HEK293 (cell line): ENCODE measurements around the gene IL36RN.

Experiments used
- CTCF ChIA-PET: fragments of 350-600 bp; formaldehyde crosslinking; extraction: SDS; loops from one replicate; lab custom pipeline; 2021; ENCODE audit warnings: antibody characterized with exemption; lab: Yijun Ruan, JAX
- POLR2A ChIA-PET: fragments of 300-600 bp; formaldehyde crosslinking; extraction: SDS; loops from one replicate; lab custom pipeline; 2020; ENCODE audit warnings: antibody characterized with exemption, inconsistent platforms; lab: Yijun Ruan, JAX
- H3K27ac ChIP-seq: fragments of 200-500 bp; sonication (Bioruptor generic); 2 replicates; pipeline ENCODE4 v1.5.1; 2014; ENCODE audit warnings: low read depth, low read length, control low read depth, inconsistent platforms; ENCODE audit errors: extremely low read depth
- H3K36me3 ChIP-seq, 2 experiments: fragments of 200-500 bp in 1 of 2; sonication (Bioruptor generic) in 1 of 2; 1 replicate in 1 of 2; 2 replicates in 1 of 2; pipeline ENCODE4 v1.5.1; 2014 to 2017; ENCODE audit warnings: inconsistent platforms in 2 of 2, low read length in 2 of 2; ENCODE audit not compliant: control insufficient read depth in 2 of 2, insufficient read depth in 1 of 2
- H3K4me1 ChIP-seq: fragments of 200-500 bp; sonication (Bioruptor generic); 2 replicates; pipeline ENCODE4 v1.5.1; 2014; ENCODE audit warnings: mild to moderate bottlenecking, low read length, inconsistent platforms; ENCODE audit not compliant: control insufficient read depth, insufficient read depth
- H3K4me3 ChIP-seq: 2 replicates; pipeline ENCODE4 v1.5.1; 2011; ENCODE audit warnings: low read depth, mild to moderate bottlenecking, control low read depth, low read length, moderate library complexity
- H3K9me3 ChIP-seq: fragments of 200-500 bp; sonication (Bioruptor generic); 2 replicates; pipeline ENCODE4 v1.5.1; 2014; ENCODE audit warnings: low read depth, low read length, inconsistent platforms; ENCODE audit not compliant: control insufficient read depth, insufficient read depth
- BCL11B ChIP-seq: fragments of 450-650 bp; formaldehyde crosslinking; IDR thresholded peaks from 2 replicates; pipeline ENCODE4 v1.5.1; 2016; ENCODE audit warnings: low read depth, missing biosample characterization, missing genetic modification characterization
- FEZF1 ChIP-seq: fragments of 450-650 bp; formaldehyde crosslinking; IDR thresholded peaks from 2 replicates; pipeline ENCODE4 v1.5.1; 2016; ENCODE audit warnings: missing biosample characterization, missing genetic modification characterization
- KLF8 ChIP-seq: fragments of 450-650 bp; formaldehyde crosslinking; IDR thresholded peaks from 2 replicates; pipeline ENCODE4 v1.5.1; 2016; ENCODE audit warnings: missing biosample characterization, missing genetic modification characterization
- KLF9 ChIP-seq: fragments of 450-650 bp; formaldehyde crosslinking; IDR thresholded peaks from 2 replicates; pipeline ENCODE4 v1.5.1; 2016; ENCODE audit warnings: missing biosample characterization, missing genetic modification characterization, low read depth
- MEIS1 ChIP-seq: sonication (generic); formaldehyde crosslinking; IDR thresholded peaks from 2 replicates; pipeline ENCODE4 v1.8.1; 2022; ENCODE audit warnings: missing genetic modification reagents, mild to moderate bottlenecking, borderline replicate concordance
- MZF1 ChIP-seq: fragments of 450-650 bp; formaldehyde crosslinking; IDR thresholded peaks from 2 replicates; pipeline ENCODE4 v1.5.1; 2017; ENCODE audit warnings: missing biosample characterization, missing genetic modification characterization, borderline replicate concordance
- PRDM1 ChIP-seq: fragments of 450-650 bp; formaldehyde crosslinking; IDR thresholded peaks from 2 replicates; pipeline ENCODE4; 2016; ENCODE audit warnings: missing biosample characterization, missing genetic modification characterization
- SCRT1 ChIP-seq: fragments of 450-650 bp; formaldehyde crosslinking; IDR thresholded peaks from 2 replicates; pipeline ENCODE4 v1.5.1; 2016; ENCODE audit warnings: missing biosample characterization, missing genetic modification characterization, borderline replicate concordance
- SCRT2 ChIP-seq: fragments of 450-650 bp; formaldehyde crosslinking; IDR thresholded peaks from 2 replicates; pipeline ENCODE4 v1.5.1; 2016; ENCODE audit warnings: missing biosample characterization, missing genetic modification characterization
- YY1 ChIP-seq: fragments of 450-650 bp; formaldehyde crosslinking; IDR thresholded peaks from 2 replicates; pipeline ENCODE4 v1.5.1; 2018; ENCODE audit warnings: missing biosample characterization, missing genetic modification characterization
- ZFHX2 ChIP-seq: fragments of 450-650 bp; formaldehyde crosslinking; conservative IDR thresholded peaks from 2 replicates; pipeline ENCODE4 v1.5.1; 2016; ENCODE audit warnings: missing biosample characterization, missing genetic modification characterization
- ZFP69B ChIP-seq: fragments of 450-650 bp; formaldehyde crosslinking; IDR thresholded peaks from 2 replicates; pipeline ENCODE4 v1.5.1; 2016; ENCODE audit warnings: missing biosample characterization, missing genetic modification characterization
- ZNF138 ChIP-seq: fragments of 450-650 bp; formaldehyde crosslinking; IDR thresholded peaks from 2 replicates; pipeline ENCODE4 v1.5.1; 2016; ENCODE audit warnings: missing biosample characterization, missing genetic modification characterization, borderline replicate concordance
- ZNF16 ChIP-seq: fragments of 450-650 bp; formaldehyde crosslinking; IDR thresholded peaks from 2 replicates; pipeline ENCODE4 v1.5.1; 2016; ENCODE audit warnings: low read depth, missing biosample characterization, missing genetic modification characterization
- ZNF2 ChIP-seq: fragments of 450-650 bp; formaldehyde crosslinking; IDR thresholded peaks from 2 replicates; pipeline ENCODE4 v1.5.1; 2016; ENCODE audit warnings: missing biosample characterization, missing genetic modification characterization
- ZNF211 ChIP-seq: fragments of 450-650 bp; formaldehyde crosslinking; IDR thresholded peaks from 2 replicates; pipeline ENCODE4 v1.5.1; 2016; ENCODE audit warnings: low read depth, missing biosample characterization, missing genetic modification characterization
- ZNF214 ChIP-seq: fragments of 450-650 bp; formaldehyde crosslinking; IDR thresholded peaks from 2 replicates; pipeline ENCODE4 v1.5.1; 2017; ENCODE audit warnings: missing biosample characterization, mild to moderate bottlenecking, missing genetic modification characterization, borderline replicate concordance
- ZNF274 ChIP-seq, 2 experiments: fragments of 200-500 bp in 1 of 2; fragments of 450-650 bp in 1 of 2; sonication (Bioruptor generic) in 1 of 2; formaldehyde crosslinking in 1 of 2; IDR thresholded peaks; 2 replicates each; pipeline versions ENCODE4 v1.5.1 to v1.6.1; 2014 to 2016; ENCODE audit warnings: borderline replicate concordance in 1 of 2, inconsistent platforms in 1 of 2, low read length in 1 of 2, missing biosample characterization in 1 of 2, missing genetic modification characterization in 1 of 2
- ZNF391 ChIP-seq: fragments of 450-650 bp; formaldehyde crosslinking; IDR thresholded peaks from 2 replicates; pipeline ENCODE4 v1.5.1; 2016; ENCODE audit warnings: low read depth, missing biosample characterization, missing genetic modification characterization, borderline replicate concordance
- ZNF394 ChIP-seq: fragments of 450-650 bp; formaldehyde crosslinking; IDR thresholded peaks from 2 replicates; pipeline ENCODE4 v1.5.1; 2016; ENCODE audit warnings: missing biosample characterization, missing genetic modification characterization, mild to moderate bottlenecking, moderate library complexity, borderline replicate concordance
- ZNF404 ChIP-seq: fragments of 450-650 bp; formaldehyde crosslinking; IDR thresholded peaks from 2 replicates; pipeline ENCODE4 v1.5.1; 2017; ENCODE audit warnings: missing biosample characterization, missing genetic modification characterization
- ZNF423 ChIP-seq: fragments of 450-650 bp; formaldehyde crosslinking; IDR thresholded peaks from 2 replicates; pipeline ENCODE4 v1.5.1; 2016; ENCODE audit warnings: missing biosample characterization, missing genetic modification characterization
- ZNF529 ChIP-seq: fragments of 450-650 bp; formaldehyde crosslinking; IDR thresholded peaks from 2 replicates; pipeline ENCODE4 v1.5.1; 2017; ENCODE audit warnings: missing genetic modification characterization, missing biosample characterization; ENCODE audit not compliant: insufficient replicate concordance
- ZNF707 ChIP-seq: fragments of 450-650 bp; formaldehyde crosslinking; IDR thresholded peaks from 2 replicates; pipeline ENCODE4 v1.5.1; 2016; ENCODE audit warnings: missing biosample characterization, missing genetic modification characterization
- ZNF747 ChIP-seq: fragments of 450-650 bp; formaldehyde crosslinking; IDR thresholded peaks from 2 replicates; pipeline ENCODE4 v1.5.1; 2016; ENCODE audit warnings: missing biosample characterization, missing genetic modification characterization
- ZNF768 ChIP-seq: fragments of 450-650 bp; formaldehyde crosslinking; IDR thresholded peaks from 2 replicates; pipeline ENCODE4 v1.5.1; 2018; ENCODE audit warnings: missing biosample characterization, mild to moderate bottlenecking, missing genetic modification characterization
- ZNF792 ChIP-seq: fragments of 450-650 bp; formaldehyde crosslinking; IDR thresholded peaks from 2 replicates; pipeline ENCODE4 v1.5.1; 2016; ENCODE audit warnings: missing biosample characterization, missing genetic modification characterization
- TF ChIP-seq, protein P1 (sequence below): fragments of 450-650 bp; formaldehyde crosslinking; IDR thresholded peaks from 2 replicates; pipeline ENCODE4 v1.5.1; 2017; ENCODE audit warnings: missing biosample characterization, missing genetic modification characterization
- TF ChIP-seq, protein P2 (sequence below): fragments of 450-650 bp; formaldehyde crosslinking; IDR thresholded peaks from 2 replicates; pipeline ENCODE4 v1.5.1; 2016; ENCODE audit warnings: missing biosample characterization, missing genetic modification characterization
- TF ChIP-seq, protein P3 (sequence below): fragments of 450-650 bp; formaldehyde crosslinking; IDR thresholded peaks from 2 replicates; pipeline ENCODE4 v1.5.1; 2016; ENCODE audit warnings: missing biosample characterization, missing genetic modification characterization

IL36RN gene

DNA sequence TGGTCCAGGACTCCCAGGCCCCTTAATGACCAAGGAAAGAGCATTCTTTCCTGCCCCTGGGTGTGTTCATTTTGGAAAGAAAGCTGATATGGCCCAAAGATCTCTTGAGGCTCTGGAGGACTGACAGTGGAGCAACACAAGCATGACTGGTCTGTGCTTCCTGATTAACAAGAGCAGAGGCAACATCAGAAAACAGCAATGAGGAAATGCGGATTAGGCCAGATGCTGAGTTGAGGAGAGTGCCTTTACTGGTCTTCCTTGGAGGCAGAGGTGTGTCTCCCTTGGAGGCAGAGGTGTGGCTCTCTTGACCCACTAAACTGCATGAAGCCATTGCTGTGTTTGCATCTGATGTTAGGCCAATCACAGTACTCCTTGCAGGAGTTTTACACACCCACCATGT is 26.3 kb upstream of the IL36RN start:
- no peak for TF ChIP-seq ZNF747 (tag by site-specific recombination)
- TF ChIP-seq, protein P1, sequence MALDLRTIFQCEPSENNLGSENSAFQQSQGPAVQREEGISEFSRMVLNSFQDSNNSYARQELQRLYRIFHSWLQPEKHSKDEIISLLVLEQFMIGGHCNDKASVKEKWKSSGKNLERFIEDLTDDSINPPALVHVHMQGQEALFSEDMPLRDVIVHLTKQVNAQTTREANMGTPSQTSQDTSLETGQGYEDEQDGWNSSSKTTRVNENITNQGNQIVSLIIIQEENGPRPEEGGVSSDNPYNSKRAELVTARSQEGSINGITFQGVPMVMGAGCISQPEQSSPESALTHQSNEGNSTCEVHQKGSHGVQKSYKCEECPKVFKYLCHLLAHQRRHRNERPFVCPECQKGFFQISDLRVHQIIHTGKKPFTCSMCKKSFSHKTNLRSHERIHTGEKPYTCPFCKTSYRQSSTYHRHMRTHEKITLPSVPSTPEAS (tag by site-specific recombination), result no peak
- no peak for TF ChIP-seq ZNF16
- TF ChIP-seq ZNF792 (tag by site-specific recombination), result no peak
- no peak for TF ChIP-seq SCRT1 (tag by site-specific recombination)
- TF ChIP-seq KLF8 (tag by site-specific recombination), result no peak
- POLR2A ChIA-PET, result no interaction called here
- CTCF ChIA-PET, result no interaction called here
- Histone ChIP-seq H3K4me3 (no peak overlapping the region), H3K4me1 (no peaks in the 10 kb centered on the region), H3K9me3 (no peaks in the 10 kb centered on the region), H3K36me3 (no peaks in the 10 kb centered on the region), H3K27ac (no peak overlapping the region)

DNA sequence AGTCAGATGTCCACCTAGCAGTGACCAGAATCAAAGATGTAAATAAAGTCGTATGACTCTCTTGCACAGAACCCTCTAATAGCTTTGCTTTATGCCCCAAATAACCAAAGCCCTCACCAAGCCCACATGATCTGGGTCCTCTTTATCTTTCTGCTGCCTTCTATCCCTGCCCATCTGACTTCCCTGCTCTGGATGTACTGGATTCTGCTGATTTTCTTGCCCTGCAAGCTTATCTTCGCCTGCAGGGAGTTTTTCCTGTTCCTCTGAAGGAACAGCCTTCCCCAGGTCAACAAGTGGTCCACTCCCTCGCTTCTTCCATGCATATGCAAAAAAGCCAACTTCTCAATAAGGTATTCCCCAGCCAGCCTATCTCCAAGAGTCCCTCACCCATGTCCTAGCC is 25.0 kb upstream of the IL36RN start:
- ChIA-PET POLR2A (no interaction called here), CTCF (no interaction called here)
- TF ChIP-seq MEIS1 (no peak), ZNF214 (no peak), MZF1 (tag by site-specific recombination) (no peak), ZNF707 (tag by site-specific recombination) (no peak), SCRT2 (tag by site-specific recombination) (no peak), ZNF404 (tag by site-specific recombination) (no peak), ZNF138 (no peak), ZNF391 (tag by site-specific recombination) (no peak), YY1 (tag by site-specific recombination) (no peak), FEZF1 (tag by site-specific recombination) (no peak), ZNF768 (no peak), ZFP69B (tag by site-specific recombination) (no peak), BCL11B (tag by site-specific recombination) (no peak), ZNF529 (tag by site-specific recombination) (no peak)
- TF ChIP-seq, protein P2, sequence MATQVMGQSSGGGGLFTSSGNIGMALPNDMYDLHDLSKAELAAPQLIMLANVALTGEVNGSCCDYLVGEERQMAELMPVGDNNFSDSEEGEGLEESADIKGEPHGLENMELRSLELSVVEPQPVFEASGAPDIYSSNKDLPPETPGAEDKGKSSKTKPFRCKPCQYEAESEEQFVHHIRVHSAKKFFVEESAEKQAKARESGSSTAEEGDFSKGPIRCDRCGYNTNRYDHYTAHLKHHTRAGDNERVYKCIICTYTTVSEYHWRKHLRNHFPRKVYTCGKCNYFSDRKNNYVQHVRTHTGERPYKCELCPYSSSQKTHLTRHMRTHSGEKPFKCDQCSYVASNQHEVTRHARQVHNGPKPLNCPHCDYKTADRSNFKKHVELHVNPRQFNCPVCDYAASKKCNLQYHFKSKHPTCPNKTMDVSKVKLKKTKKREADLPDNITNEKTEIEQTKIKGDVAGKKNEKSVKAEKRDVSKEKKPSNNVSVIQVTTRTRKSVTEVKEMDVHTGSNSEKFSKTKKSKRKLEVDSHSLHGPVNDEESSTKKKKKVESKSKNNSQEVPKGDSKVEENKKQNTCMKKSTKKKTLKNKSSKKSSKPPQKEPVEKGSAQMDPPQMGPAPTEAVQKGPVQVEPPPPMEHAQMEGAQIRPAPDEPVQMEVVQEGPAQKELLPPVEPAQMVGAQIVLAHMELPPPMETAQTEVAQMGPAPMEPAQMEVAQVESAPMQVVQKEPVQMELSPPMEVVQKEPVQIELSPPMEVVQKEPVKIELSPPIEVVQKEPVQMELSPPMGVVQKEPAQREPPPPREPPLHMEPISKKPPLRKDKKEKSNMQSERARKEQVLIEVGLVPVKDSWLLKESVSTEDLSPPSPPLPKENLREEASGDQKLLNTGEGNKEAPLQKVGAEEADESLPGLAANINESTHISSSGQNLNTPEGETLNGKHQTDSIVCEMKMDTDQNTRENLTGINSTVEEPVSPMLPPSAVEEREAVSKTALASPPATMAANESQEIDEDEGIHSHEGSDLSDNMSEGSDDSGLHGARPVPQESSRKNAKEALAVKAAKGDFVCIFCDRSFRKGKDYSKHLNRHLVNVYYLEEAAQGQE (tag by site-specific recombination), result no peak
- Histone ChIP-seq H3K4me3 (no peak overlapping the region), H3K4me1 (no peaks in the 10 kb centered on the region), H3K9me3 (no peaks in the 10 kb centered on the region), H3K27ac (no peak overlapping the region), H3K36me3 (no peaks in the 10 kb centered on the region)

DNA sequence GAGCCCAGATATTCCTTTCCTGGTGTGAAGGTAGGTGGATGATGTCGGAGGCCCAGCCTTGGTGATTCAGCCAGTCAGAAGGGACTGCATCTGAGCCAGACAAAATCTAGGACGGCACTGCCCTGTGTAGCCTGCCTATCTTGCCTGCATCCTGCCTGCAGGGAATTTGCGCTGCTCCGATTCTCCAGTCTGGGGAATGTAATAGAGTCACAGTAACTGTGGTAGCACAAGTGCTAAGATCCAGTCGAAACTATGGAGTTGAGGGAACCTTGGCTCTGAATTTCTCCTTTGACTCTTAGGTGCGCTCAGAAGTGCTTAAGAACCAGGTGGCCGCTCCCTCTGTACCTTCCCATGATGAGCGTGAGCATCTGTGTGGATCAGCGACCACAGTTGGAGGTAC is 22.2 kb upstream of the IL36RN start:
- H3K9me3 ChIP-seq, result no peaks in the 10 kb centered on the region
- no peak overlapping the region for H3K4me3 ChIP-seq
- no peak overlapping the region for H3K27ac ChIP-seq
- ChIA-PET CTCF (no interaction called here), POLR2A (no interaction called here)
- H3K36me3 ChIP-seq, result no peaks in the 10 kb centered on the region
- no peaks in the 10 kb centered on the region for H3K4me1 ChIP-seq
- TF ChIP-seq ZNF423 (tag by site-specific recombination) (no peak), ZNF211 (tag by site-specific recombination) (no peak), ZNF2 (tag by site-specific recombination) (no peak), PRDM1 (tag by site-specific recombination) (no peak), KLF9 (no peak), ZFHX2 (tag by site-specific recombination) (no peak), ZNF274 (IDR thresholded peaks at IDR 0.05; ENCODE audit: low read length) (no peak), ZNF274 (tag by site-specific recombination; IDR thresholded peaks at IDR 0.05; ENCODE audit: borderline replicate concordance) (no peak), ZNF394 (tag by site-specific recombination) (no peak)
- TF ChIP-seq, protein P3, sequence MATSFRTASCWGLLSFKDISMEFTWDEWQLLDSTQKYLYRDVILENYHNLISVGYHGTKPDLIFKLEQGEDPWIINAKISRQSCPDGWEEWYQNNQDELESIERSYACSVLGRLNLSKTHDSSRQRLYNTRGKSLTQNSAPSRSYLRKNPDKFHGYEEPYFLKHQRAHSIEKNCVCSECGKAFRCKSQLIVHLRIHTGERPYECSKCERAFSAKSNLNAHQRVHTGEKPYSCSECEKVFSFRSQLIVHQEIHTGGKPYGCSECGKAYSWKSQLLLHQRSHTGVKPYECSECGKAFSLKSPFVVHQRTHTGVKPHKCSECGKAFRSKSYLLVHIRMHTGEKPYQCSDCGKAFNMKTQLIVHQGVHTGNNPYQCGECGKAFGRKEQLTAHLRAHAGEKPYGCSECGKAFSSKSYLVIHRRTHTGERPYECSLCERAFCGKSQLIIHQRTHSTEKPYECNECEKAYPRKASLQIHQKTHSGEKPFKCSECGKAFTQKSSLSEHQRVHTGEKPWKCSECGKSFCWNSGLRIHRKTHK (tag by site-specific recombination), result no peak
